CD4-positive, alpha-beta T cell treated with Interleukin-6 at 100 ng/mL for 8 hours (primary cell): Measurements from ENCODE around the gene TAL1.

Experiments used
- DNase-seq: peaks from one replicate; pipeline ENCODE4 v3.0.0-alpha.2; 2020; ENCODE audit warnings: mixed read lengths, low spot score

The TAL1 gene

DNA sequence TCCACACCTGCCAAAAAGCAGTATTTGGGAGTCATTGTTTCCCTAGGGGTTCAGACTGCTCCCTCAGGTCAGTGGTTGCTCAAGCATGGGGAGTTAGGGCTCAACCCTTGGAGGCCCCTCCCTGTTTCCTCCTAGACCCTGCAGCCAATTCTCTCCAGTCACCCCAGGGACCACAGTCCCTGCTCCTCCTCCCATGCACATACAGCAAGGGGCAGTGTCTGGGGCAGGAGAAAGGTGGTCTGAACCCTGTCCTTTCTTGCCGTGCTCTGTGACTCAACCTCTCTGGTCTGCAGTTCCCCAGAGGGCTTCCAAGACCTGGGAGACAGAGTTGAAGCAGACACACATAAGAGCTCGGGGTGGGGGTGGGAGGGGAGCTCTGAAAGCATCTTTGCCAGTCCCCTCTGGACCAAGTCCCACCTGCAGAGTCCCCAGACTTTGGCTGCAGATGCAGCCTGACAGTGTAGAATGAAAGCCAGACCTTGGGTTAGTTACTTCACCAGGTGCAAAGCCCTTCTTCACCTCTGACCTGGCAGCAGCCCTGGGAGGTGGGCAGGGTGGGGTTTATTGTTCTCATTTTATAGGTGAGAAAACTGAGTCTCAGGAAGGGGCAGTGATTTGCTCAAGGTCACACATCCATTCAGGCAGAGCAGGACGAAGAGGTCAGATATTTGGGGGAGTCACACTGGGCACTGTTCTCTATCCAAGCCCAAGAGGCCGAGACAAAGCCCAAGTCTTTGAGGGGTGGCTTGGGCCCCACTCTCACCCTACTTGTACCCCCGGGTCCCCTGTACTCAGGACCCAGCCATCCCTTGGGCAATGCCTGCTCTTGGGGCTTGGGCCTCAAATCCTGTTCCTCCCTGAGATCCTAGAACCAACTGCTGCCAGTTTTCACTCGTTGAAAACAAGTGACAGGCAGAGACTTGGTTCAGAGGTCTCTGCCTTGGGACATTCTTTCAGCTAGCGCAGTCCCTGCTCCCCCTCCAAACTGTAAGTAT, 42.9 kb downstream of the TAL1 start:
- no peak for DNase-seq

DNA sequence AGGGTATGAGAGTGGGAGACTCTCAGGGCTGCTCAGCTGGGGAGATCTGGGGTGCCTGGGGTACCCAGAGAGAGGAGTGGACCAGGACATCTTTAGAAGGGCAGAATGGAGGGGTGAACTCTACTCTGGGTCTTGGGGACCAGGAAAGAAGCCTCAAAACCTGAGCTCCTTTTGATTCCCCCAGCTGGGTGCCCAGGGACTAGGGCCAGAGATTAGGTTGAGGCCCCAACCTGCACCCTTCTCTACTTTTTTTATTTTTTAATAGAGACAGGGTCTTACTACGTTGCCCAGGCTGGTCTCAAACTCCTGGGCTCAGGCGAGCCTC, 44.1 kb downstream of the TAL1 start:
- no peak for DNase-seq

DNA sequence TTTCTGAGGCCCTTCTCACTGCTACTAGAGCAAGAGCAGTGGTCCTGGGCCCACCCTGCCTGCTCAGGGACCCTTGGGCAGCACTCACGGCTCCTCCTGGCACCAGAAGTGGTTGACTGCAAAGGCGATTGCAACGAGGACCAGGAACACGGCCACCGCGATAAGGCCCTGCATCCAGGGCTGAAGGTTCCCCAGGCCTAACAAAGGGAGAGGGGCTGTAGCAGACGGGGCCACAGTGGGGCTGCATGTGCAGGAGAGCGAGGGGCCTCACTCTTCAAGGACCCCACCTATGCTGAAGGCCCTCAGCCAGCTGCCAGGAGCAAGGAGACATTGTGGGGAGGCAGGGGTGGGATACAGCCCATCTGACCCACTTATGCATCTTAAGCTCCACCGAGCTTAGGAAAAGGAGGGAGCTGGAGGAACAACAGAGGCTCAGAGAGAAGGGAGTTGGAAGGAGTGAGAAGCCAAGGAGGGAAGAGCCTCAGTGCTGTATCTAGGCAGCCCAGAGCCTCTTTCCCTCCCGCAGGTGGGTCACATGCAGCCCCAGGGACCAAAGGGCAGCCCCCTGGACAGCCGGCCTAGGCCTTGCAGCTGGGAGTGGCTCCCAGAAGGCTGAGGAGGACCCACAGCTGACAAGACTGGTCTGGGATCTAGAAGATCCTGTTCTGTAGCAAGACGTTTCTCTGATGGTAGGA, 44.6 kb downstream of the TAL1 start:
- DNase-seq = no peak

DNA sequence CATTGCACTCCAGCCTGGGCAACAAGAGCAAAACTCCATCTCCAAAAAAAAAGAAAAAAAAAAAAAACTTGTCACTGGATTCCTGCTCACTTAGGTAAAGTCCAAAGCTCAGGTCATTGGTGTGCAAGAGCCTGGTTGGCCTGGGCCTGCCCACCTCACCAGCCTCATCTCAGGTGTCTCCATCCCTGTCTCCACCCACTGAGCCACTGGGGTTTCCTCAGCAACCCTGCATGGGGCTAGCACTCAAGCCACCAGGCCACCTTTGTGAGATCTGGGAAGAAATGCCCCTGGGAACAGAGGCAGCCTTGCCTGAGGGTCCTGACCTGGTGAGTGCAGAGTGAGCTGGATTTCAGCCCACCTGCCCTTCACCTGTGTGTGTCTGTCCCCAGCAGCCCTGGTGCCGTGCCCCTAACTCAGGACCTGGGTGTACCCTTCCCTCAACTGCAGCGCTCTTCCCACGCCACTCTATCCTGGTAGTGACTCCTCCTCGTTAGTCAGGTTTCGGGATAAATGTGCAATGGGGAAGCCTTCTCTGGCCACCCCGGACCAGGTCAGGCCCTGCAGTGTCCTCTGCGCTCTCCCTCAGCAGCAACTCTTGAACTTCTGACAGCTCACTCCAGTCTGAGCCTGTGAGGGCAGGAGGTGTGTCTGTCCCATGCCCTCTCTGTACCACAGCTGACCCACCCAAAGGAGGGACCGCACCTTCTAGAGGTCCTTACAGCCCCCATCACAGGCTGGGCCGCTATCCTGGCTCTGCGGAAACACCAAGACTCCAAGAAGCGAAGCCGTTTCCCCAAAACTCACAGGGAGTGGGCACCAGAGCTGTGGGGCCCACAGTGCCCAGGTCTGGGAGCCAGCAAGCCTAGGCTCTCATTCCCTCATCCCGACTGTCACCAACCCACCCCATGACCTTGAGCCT, 45.5 kb downstream of the TAL1 start:
- no peak for DNase-seq

DNA sequence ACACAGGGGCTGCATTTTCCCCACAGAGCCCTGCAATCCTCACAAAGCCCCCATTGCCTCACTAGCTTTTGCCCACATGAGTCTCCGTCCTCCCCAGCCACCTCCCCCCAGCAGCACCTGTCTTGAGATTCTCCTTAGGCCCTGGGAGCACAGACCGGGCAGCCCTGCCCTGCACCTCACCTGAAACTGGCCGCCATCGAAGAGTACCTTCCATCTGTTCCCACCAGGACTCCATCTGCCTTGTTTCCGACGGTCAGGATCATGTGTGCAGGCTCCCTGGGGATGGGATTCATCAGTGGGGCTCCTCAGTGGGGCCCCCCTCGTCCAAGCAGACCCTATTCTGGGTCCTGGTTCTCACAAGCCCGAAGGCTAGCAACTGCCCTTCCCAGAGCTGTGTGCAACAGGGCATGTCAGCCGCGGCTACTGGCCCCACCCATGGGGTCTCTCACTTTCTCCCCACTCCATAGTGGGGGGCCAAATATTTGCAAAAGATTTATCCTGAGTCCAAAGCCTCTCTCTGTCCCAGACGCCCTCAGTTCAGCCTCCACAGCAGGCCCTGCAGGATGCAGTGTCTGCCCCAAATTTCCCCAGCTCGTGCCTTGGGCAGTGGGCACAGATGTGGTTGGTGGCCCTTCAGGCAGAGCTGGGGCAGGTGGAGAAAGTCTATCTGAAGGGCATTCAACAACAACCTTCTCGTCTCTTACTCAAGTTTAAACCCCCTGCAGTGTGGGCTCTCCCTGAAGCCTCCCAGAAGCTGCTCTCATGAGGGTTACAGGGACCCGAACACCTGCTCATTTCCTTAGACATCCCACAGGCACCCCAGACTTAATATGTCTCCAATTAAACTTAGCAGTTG, 47.0 kb downstream of the TAL1 start:
- DNase-seq = no peak

DNA sequence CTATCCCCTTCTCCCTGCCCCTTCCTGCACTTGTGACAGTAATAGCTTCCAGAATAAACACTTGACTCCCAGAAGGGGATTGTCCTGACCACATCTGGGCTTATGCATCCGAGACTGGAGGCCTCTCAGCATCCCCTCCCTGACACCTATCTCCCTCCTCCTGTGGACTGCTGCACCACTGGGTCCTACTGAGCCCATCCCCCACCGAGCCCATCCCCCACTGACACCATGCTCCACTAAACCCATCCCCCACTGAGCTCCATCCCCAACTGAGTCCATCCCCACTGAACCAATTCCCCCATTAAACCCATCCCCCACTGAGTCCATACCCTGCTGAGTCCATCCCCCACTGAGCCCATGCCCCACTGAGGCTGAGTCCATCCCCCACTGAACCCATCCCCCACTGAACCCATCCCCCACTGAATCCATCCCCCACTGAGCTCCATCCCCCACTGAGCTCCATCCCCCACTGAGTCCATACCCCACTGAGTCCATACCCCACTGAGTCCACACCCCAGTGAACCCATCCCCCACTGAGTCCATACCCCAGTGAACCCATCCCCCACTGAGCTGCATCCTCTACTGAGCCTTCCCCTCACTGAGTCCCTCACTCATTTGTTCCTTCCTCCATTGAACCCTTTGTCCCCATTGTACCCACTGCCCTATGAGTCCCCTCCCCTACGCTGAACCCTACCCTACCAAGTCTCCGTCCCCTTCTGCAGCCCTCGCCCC, 47.8 kb downstream of the TAL1 start:
- DNase-seq = no peak

DNA sequence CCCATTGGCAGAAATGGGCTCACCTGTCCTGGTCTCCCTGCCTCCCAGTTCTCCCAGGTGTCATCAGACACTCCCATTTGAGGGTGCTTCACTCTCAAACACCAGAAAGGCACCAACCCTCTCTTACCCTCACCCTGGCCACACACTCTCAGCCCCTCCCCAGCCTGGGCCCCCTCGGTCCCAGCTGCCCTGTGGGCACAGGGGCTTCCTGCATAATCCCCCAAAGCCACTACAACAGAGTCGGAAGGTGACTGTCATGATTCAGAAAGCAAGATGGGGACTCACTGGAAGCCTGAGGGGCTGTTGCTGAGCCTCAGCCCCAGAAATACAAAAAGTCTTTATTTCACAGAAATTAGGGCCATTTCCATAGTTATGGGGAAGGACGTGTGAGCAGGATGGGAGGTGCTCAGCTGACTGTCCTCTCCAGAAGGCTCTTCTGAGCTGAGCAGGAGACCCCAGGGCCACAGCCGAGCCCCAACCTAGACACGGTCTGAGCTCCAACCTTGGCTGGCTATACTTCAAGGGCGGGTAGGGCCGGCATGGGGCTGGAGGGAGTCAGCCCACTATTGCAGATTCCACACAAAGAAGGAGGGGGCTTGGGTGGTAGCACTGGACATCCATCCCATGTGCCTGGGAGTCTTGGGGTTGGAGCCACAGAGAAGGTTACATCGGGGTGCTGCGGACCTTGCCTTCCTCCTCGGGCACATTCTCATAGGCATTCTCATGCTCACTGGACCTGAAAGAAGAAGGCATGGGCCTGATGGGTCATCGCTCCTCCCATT, 48.5 kb downstream of the TAL1 start:
- no peak for DNase-seq

DNA sequence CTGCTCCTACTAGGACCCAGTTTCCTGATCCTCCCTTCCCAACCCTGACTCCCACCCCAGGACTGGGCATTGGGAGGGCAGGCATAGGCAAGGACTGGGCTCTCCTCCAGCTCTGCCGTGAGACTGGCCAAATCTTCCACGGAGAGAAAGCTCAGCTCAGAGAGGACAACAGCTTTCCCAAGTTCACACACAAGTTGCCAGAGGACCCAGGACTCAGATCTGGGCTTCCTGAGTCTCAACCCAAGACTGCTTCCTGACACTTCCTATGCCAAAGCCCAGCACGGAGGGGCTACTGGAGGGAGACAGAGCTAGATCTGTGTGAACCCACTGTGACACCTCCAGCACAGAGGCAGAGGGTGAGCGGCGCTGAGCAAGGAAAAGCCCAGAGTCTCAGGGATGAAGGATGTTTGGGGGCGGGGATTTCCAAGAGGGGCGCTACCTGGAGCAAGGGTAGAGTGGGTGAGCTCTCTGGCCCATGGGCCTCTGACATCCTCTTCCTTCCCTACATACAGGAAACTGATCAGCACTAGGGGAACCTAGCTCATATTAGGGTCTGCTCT, 49.3 kb downstream of the TAL1 start:
- DNase-seq = no peak

DNA sequence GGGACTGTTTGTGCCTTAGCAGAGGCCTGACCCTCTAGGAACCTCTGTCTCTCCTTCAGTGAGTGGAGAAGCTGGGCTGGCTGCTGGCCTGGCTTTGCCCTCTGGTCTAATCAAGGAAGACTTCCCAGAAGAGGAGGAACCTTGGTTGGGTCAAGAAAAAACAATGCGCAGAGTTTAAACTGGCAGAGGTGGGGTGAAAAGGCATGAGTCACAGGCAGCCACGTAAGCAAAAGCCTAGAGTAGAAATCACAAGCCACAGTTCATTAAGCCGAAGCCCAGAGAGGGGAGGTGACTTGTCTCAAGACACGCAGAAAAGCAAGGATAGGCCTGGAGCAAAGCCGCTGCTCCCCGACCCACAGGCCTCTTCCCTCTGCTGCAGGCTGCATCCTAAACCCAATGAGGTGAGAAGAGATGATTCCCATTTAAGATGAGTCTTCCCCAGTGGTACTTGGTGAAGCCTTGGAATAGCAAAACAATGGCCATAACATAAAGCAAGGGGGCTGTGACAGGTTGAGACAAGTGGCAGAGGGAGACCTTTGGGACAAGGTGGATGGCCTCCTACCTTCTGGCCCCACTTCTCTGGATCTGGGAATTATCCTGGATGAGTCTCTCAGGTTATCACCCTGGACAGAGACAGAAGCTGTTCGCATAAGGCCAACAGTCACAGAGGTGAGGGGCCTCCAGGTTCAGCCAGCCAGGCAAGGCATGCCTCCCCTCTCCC, 49.9 kb downstream of the TAL1 start:
- no peak for DNase-seq

DNA sequence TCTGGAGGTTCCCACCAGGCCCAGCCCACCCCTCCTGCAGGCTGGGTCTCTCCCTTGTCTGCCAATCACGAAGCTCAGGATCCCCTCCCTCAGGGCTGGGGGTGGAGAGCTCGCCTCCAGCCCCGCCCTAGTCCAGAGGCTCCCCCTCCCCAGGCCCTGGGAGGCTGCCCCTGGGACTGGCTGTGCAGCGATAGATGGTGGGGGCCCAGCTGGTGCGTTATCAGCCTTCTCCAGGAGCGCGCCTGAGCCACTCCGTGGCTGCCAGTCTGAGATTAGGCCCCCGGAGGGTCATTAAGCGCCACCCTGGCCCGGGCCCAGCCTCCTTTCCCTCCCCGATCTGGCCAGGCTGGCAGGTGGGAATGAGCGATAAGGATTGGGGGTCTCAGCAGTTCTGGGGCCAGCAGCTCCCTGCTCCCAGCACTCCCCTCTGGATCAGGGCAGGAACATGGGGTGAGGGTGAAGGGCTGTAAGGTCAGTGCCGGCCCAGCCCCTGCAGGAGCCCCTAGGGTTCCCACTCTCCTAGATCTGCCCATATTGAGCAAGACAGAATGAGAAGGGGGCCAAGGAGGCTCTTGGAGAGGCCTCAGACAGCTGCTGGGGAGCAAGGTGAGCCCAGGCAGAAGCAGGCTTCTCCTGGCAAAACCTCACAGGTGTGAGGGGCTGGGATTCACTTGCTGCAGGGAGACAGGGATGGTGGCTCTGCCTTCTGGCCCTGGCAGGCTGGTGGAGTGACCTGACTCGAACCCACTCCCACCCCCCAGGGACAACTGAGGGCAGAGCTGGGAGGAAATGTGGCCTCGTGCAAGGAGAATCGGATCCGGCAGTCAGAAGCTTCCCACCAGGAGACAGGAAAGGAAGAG, 50.7 kb downstream of the TAL1 start:
- no peak for DNase-seq

DNA sequence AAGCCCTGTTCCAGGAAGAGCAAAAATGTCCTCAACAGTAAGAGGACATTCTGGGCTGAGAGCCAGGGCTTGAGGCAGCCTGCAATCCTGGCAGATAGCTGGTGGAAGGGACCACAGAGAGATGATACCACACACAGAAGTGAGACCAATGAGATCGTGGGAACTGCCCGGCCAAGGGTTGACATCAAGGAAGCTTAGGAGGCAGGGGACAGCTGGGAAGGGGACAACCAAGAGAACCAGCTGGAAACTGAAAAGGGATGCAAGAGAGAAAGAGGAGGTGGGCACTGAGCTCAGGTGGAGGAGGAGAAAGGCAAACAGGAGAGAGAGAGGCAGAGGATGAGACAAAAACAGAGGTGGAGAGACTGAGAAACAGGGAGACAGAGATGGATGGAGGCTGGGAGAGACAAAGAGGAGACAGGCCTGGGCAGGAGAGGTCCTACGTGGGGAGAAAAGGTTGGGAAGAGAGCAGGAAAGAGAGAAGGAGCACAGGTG, 51.4 kb downstream of the TAL1 start:
- no peak for DNase-seq

DNA sequence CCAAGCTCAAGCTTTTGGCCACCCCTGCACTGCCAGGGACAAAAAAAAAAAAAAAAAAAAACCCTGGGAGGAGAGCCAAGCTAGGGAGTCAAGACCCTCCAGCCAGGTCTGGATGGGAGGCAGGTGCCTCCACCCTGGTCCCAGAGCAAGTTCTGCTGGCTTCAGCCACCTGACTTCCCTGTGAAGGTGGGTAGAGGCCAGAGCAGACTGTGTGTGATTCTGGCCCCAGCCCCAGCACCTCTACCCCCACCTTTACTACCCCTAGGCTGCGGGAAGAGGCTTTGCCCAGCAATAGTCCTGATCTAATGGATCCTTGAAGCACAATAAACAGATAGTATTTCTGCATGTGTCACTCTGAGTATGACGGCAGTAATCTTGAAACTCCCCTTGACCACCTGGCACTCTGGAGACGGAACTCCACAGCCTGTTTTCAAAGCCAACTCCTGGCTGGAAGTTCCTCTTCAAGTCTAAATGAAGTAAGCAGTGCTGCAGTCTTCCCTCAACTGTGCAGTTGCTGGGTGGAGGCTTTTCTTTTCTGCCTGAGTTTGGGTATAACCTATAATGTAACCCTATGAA, 51.9 kb downstream of the TAL1 start:
- DNase-seq = no peak

DNA sequence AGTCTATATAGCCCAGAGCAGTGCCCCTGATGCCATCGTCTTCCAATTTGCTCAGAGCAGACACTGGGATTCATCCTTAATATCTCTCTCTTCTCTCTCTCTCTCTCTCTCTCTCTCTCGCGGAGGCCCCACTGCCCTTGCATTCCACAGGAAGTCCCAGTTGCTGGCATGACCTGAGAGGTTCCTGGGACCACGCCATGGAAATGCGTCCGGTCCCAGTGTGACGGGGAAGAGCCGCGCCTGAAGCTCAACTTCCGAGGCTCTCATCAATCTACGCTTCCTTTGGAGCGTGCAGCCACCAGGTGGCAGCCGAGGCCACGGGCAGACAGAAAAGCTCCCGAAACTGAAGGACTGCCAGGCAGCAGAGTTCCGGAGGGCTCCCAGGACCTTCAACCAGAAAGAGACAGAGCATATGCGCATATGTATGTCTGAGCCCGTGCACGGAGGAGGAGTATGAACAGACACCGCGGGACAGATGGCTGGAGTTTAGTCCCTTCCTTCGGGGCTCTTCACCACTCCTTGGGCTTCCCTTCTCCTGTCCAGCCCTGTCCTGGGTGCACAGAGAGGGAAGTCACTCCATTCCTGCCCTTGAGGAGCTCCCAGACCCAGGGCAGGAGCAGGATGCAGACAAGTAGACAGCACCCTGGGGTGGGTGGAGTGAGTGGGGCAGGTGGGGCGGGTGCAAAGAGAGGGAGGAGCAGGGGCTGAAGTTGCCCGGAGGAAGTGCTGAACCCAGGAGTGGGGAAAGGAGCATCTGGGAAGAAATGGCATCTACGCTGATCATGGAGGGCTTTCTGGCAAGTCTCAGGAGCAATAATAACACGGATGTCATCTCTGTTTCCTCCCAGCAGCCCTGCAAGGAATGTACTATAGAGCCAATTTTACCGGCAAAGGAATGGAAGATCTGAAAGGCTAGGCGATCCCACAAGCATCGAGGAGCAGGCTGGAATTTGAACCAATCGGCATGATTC, 52.7 kb downstream of the TAL1 start:
- peak; percentile 53 for DNase-seq

DNA sequence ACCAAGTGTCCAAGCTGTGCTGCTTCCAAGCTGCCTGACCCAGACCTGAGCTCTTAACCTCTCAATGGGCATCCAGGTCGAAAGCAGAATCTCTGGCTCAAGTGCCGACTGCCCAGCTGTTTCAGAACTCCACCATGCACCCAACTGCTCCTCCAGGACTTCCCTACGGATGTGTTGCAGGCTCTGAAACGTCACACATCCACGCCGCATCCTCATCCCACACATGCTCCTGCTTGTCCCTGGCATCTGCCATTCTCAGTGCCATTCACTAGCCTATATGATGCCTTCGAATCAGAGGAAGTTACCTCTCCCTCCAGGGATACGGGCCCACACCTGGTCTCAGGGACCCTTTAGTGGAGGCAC, 53.4 kb downstream of the TAL1 start:
- DNase-seq = no peak

DNA sequence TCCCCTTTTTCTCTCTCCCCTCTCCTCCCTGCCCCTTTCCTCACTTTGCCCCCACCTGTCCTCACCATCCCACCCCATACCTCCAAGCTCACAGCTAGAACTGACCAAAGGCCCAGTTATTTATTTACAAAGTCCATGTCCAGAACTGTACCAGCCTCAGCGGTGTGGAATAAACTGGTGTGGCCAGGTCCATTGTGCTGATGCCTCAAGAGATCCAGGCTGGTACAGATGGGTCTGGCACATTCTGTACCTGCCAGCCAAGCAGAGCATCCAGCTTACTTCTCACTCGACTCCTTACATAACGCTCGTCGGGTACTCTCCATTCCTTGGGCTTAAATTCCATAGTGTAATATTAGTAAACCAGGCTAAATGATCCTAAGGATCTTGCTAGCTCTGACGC, 54.0 kb downstream of the TAL1 start:
- no peak for DNase-seq

DNA sequence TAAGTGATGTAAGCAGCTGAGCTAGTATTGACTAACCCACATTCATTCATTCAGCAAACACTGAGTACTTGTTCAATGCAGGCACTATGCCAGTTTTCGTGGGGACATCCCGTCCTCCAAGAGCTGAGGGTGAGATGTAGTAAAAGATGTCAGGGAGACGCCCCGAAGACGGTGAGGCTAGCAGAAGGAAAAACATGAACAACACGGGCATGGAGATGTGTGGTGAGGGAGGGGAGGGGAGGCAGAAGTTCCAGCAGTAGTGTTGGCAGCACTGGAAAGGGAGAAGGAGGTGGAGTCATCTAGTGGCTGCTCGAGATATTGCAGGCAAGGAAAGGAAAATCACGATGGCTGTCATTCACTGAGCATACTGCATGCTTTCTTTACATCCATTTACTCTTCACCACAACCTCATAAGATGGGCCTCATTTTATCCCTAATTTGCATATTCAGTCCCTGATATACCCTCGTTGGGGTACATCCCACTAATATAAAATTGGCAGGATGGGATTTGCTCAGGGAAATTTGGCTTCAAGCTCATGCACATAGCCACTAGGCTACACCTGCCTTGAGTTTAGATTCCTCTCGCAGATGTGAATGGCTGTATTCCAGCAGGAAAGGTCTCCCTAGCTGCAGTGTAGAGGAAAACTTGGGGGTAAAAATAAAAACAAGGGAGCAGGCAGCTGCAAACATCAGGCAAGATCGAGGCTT, 56.6 kb downstream of the TAL1 start:
- peak; percentile 34 for DNase-seq
